AG08395 (cell line): ENCODE data around the gene FCGBP.
"Not testable (repeated sequence)": the region's sequence is repeated elsewhere in the genome, so short reads cannot be mapped to it uniquely, and the experiment has no call there.

Experiments
- DNase-seq: peaks from one replicate; pipeline ENCODE4 v3.0.0; 2012; ENCODE audit warnings: mixed read lengths, low spot score

The FCGBP gene

GRCh38 chr19:39890755-39891551 lies 43.5 kb downstream of the FCGBP start:
- no peak for DNase-seq

DNA sequence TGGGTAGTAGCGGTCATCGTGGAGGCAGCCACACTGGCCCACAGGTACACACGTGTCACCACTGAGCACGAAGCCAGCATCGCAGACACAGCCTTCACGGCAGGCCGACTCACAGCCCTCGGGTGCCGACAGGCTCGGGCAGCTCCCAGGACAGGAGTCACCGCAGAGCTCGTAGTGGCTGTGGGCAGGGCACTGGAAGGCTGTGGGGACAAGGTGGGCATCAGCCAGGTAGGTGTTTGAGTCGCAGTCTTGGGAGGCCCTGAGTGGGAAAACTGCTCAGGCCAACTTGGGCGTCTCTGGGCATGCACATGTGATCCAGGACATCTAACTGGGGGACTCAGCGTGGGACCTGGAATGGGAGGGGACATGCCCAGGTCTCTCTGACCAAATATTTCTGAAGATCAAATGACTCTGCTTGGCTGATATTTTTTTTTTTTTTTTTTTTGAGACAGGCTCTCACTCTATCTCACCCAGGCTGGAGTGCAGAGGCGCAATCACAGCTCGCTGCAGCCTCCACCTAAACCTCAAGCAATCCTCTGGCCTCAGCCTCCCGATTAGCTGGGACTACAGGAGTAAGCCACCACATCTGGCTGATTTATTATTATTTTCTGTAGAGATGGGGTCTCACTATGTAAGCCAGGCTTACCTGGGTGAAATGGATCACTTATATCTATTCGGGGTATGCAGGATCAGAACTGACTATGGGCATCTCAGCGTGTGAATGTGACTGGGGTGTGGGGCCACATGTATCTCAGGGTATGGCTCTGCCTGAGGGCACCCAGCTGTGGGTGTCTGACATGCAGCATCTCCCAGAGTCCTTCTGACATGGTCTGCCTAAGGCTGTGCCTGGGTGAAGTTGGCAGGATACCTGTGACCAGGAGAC lies 44.3 kb downstream of the FCGBP start:
- DNase-seq, result not testable (repeated sequence)

DNA sequence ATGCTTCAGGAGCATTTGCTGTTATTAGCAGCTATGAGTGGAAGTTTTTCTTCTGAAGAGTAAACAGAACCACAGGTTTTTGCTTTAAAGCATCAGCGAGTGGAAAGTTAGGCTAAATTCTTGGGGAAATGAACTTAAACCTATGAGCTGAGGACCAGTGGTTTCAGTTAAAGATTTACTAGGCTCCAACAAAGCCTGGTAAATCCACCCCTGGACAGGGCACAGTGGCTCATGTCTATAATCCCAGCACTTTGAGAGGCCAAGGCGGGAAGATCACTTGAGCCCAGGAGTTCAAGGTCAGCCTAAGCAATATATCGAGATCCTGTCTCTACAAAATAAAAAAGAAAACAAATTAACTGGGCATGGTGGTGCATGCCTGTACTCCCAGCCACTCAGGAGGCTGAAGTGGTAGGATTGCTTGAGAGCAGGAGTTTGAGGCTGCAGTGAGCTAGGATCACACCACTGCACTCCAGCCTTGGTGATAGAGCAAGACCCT lies 46.9 kb downstream of the FCGBP start:
- not testable (repeated sequence) for DNase-seq

GRCh38 chr19:39885821-39886554 lies 48.4 kb downstream of the FCGBP start:
- DNase-seq, result not testable (repeated sequence)

DNA sequence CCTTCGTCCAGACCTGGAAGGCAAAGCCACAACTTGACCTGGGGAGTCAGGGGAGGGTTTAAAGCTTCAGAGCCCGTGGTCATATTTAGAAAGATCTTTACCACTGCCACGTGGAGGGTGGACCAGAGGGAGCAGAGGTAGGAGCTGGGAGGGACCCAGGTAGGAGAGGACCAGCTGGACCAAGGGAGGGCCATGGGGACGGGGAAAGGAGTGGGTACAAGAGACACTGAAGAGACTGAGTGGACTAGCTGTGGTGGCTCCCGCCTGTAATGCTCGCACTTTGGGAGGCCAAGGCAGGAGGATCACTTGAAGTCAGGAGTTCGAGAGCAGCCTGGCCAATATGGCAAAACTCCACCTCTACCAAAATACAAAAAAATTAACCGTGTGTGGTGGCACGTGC lies 49.7 kb downstream of the FCGBP start:
- not testable (repeated sequence) for DNase-seq
